AG04450 (cell line): ENCODE measurements around the gene FAM151A. TPM values are rescaled to one million over a fixed set of nuclear protein-coding genes. Genes with fewer than 3 reads are reported as not detected.

ENCODE experiments used
- CTCF ChIA-PET: fragments of 300-600, 350-600 bp; formaldehyde crosslinking; extraction: SDS; loops from one replicate; lab custom pipeline; 2022; ENCODE audit warnings: antibody characterized with exemption, inconsistent platforms; lab: Charles Lee
- POLR2A ChIA-PET: fragments of 350-600 bp; formaldehyde crosslinking; extraction: SDS; loops from one replicate; lab custom pipeline; 2021; ENCODE audit warnings: antibody characterized with exemption, inconsistent platforms; lab: Yijun Ruan, JAX
- DNase-seq: peaks from one replicate; pipeline ENCODE4 v3.0.0-alpha.2; 2011; ENCODE audit warnings: low read depth, low spot score
- H3K27ac ChIP-seq: one replicate; pipeline ENCODE4 v1.5.1; 2012; ENCODE audit warnings: low read depth, low read length, control low read depth
- H3K27me3 ChIP-seq: one replicate; pipeline ENCODE4 v1.6.0; 2012; ENCODE audit warnings: low read length; ENCODE audit not compliant: control insufficient read depth, insufficient read depth
- H3K4me3 ChIP-seq: 2 replicates; pipeline ENCODE4 v1.5.1; 2011; ENCODE audit warnings: mild to moderate bottlenecking, low read depth, low read length, control low read depth
- H3K9me3 ChIP-seq: 2 replicates; pipeline ENCODE4 v1.5.1; 2012; ENCODE audit warnings: low read length; ENCODE audit not compliant: control insufficient read depth, insufficient read depth
- CTCF ChIP-seq: IDR thresholded peaks from 2 replicates; pipeline ENCODE4 v1.5.1; 2011; ENCODE audit warnings: low read depth, low read length, control low read depth, inconsistent platforms
- polyA plus RNA-seq: library from polyadenylated mRNA; depleted of rRNA; stranded (reverse); fragments of >200 nt; gene quantifications from 2 replicates; pipeline ENCODE4 v1.2.3, GENCODE V29; 2011

Gene FAM151A
- polyA plus RNA-seq, 1 experiment = not detected

- no peaks in the 10 kb centered on the region for H3K9me3 ChIP-seq
- no peak for TF ChIP-seq CTCF
- CTCF ChIA-PET = no interaction called here
- no peak for DNase-seq
- POLR2A ChIA-PET = interaction anchor here (0.7 kb wide), 1 partner anchor 8 kb away, joined by 3 read pairs; no protein-coding TSS in a partner anchor
- H3K4me3 ChIP-seq = no peak overlapping the region
- H3K27ac ChIP-seq = no peak overlapping the region
- peaks cover 4% of the 10 kb centered on the region for H3K27me3 ChIP-seq
Measured at GRCh38 chr1:54600947-54601721, 22.2 kb downstream of the FAM151A start.

- CTCF ChIA-PET = no interaction called here
Measured at GRCh38 chr1:54599211-54599823, 24.0 kb downstream of the FAM151A start.

GRCh38 chr1:54597455-54598030 lies 25.8 kb downstream of the FAM151A start:
- ChIA-PET POLR2A (no interaction called here), CTCF (no interaction called here)
- no peak for TF ChIP-seq CTCF
- Histone ChIP-seq H3K27me3 (no peaks in the 10 kb centered on the region), H3K27ac (no peak overlapping the region), H3K9me3 (no peaks in the 10 kb centered on the region; the same call in 1 of the 2 replicates), H3K4me3 (no peak overlapping the region)
- DNase-seq = no peak

More at GRCh38 chr1:54599211-54599823, 24.0 kb downstream of the FAM151A start:
- Histone ChIP-seq H3K9me3 (no peaks in the 10 kb centered on the region; the same call in 1 of the 2 replicates), H3K27ac (no peak overlapping the region), H3K4me3 (no peak overlapping the region), H3K27me3 (peaks cover 4% of the 10 kb centered on the region)
- no peak for DNase-seq
- TF ChIP-seq CTCF = no peak
- POLR2A ChIA-PET = no interaction called here

- Histone ChIP-seq H3K27ac (no peak overlapping the region), H3K4me3 (no peak overlapping the region), H3K9me3 (no peaks in the 10 kb centered on the region; the same call in 1 of the 2 replicates), H3K27me3 (no peaks in the 10 kb centered on the region)
- TF ChIP-seq CTCF = no peak
- POLR2A ChIA-PET = no interaction called here
- CTCF ChIA-PET = no interaction called here
- no peak for DNase-seq
Measured at GRCh38 chr1:54596756-54597155, 26.6 kb downstream of the FAM151A start.

- no peak overlapping the region for H3K27ac ChIP-seq
- ChIA-PET POLR2A (no interaction called here), CTCF (no interaction called here)
- TF ChIP-seq CTCF = no peak
- DNase-seq = no peak
- H3K27me3 ChIP-seq = no peaks in the 10 kb centered on the region
- no peaks in the 10 kb centered on the region; the same call in 1 of the 2 replicates for H3K9me3 ChIP-seq
- no peak overlapping the region for H3K4me3 ChIP-seq
Measured at GRCh38 chr1:54595956-54596498, 27.3 kb downstream of the FAM151A start.
